C4-2B (cell line): ENCODE measurements around the gene GRIN3B.
"Not testable (repeated sequence)": the region's sequence is repeated elsewhere in the genome, so short reads cannot be mapped to it uniquely, and the experiment has no call there.

ENCODE experiments used
- CTCF ChIP-seq: fragments of 450-650 bp; conservative IDR thresholded peaks from 2 replicates; pipeline ENCODE4 v1.5.1; 2017; ENCODE audit warnings: mild to moderate bottlenecking
- ZFX ChIP-seq: fragments of 450-650 bp; IDR thresholded peaks from 2 replicates; pipeline ENCODE4 v1.6.1; 2017

DNA sequence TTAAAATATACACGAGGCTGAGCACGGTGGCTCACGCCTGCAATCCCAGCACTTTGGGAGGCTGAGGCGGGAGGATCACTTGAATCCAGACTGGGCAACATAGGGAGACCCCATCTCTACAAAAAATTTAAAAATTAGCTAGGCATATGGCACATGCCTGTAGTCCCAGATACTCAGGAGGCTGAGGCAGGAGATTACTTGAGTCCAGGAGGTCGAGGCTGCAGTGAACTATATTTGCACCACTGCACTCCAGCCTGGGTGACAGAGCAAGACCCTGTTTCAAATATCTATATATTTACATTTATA, 23.6 kb downstream of the GRIN3B start:
- not testable (repeated sequence) for TF ChIP-seq CTCF, ZFX
